Measurements from ENCODE around the gene TRIM69.
A peak's percentile ranks its signal among the peaks of the same experiment; 100 is the strongest.
"Not testable (repeated sequence)": the region's sequence is repeated elsewhere in the genome, so short reads cannot be mapped to it uniquely, and the experiment has no call there.

Gene TRIM69

DNA sequence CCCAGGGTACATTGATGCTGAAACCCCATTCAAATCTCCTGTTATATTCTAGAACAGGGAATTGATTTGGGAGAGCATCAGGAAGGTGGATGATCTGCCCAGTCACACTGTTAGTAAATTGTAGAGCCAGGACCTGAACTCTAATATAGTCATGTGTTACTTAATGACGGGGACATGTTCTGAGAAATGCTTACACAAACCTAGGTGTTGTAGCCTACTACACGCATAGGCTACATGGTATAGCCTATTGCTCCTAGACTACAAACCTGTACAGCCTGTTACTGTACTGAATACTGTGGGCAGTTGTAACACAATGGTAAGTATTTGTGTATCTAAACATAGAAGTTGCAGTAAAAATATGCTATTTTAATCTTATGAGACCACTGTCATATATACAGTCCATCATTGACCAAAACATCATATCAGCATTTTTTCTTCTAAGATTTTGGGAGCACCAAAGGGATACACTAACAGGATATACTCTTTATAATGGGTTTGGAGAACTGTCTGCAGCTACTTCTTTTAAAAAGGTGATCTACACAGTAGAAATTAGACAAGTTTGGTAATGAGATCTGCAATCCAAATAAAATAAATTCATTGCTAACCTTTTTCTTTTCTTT, 19.2 kb upstream of the TRIM69 start:
- DNase-seq: no peak

DNA sequence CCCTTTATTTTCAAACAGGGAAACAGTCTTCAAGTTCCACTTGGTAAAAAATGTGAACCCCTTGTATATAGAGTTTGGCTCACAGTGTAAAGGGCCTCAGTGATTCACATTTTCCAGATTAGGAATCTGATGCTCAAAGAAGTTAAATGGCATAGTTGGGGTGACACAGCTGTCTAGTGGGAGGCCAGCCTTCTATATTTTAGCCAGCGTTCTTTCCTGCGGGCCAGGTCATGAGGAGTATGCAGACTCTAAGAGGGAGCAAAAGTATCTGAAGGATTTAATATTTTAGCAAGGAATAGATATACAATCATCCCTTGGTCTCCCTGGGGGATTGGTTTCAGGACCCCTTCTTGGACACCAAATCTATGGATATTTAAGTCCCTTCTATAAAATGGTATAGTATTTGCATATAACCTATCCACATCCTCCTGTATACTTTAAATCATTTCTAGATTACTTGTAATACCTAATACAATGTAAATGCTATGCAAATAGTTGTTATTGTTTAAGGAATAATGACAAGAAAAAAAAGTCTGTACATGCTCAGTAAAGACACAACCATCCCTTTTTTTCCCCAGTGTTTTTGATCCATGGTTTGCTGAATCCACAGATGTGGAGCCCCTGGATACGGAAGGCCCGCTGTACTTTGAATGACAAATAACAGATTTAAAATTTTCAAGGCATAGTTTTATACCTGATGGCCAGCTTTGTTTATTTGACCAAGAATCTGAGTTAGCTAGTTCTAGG, 18.0 kb upstream of the TRIM69 start:
- DNase-seq: no peak

DNA sequence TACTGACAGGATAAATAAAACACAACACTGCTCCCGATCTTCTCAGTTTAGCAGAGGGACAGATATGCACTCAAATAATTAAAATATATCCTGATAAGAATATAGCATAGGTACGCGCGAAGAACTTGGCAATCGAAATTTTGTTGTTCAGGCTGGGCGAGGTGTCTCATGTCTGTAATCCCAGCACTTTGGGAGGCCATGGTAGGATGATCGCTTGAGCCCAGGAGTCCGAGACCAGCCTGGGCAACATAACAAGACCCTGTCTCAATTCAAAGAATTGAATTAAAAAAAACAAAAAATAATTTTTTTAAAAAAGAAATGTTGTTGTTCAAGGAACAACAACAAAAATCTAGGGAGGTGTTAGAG, 17.4 kb upstream of the TRIM69 start:
- no peak for DNase-seq

DNA sequence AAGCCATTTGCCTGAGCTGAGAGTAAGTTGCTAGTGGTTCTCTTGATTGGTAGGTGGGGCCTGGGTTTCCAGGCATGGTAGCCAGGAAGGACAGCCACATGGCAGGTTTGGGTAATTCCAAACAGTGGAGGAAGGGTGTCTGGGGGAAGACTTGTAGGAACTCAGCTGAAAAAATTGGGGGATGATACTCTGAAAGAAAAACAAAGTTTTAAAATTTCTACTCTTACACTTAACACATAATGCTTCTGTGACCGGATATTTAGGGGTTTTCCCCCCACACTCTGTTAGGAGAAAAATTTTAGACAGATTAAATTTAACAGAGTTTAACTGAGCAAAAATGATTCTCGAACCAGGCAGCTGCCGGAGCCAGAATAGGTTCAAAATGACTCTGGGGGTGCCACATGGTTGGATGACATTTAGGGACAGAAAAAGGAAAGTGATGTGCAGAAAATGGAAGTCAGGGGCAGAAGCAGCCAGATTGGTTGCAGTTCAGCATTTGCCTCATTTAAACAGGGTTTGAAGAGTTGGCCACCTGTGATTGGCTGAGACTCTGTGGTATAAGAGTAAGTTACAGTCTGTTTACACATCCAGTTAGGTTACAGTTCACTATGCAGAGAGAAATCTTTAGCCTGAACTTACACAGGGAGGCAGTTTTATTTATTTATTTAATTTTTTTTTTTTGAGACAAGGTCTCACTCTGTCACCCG, 16.9 kb upstream of the TRIM69 start:
- DNase-seq: no peak

GRCh38 chr15:44720000-44720435, 16.3 kb upstream of the TRIM69 start:
- not testable (repeated sequence) for DNase-seq

DNA sequence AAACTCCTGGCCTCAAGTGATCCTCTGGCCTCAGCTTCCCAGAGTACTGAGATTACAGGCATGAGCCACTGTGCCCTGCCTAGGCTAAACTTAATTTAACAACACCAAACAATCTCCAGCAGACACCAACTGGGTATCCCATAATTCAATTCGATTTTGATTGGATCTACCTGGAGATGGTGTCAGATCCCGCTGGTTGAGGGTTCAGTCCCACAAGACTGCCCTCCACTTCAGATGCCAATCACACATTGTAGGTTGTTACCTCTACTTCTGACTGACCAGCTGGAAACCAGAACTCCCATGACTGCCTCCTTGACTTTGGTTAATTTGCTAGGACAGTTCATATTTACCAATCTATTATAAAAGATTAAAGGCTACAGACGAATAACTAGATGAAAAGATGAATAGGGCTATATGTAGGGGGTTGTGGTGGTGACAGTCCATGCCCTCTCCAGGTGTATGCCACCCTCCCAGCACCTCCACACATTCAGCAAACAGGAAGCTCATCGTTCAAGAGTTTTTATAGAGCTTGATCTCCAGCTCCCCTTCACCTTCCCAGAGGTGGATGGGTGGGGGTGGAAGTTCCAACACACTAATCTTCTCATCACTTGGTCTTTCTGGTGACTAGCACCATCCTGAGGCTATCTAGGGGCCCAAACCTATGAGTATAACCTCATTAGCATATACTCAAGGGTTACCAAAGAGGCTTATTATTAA, 15.7 kb upstream of the TRIM69 start:
- no peak for DNase-seq

DNA sequence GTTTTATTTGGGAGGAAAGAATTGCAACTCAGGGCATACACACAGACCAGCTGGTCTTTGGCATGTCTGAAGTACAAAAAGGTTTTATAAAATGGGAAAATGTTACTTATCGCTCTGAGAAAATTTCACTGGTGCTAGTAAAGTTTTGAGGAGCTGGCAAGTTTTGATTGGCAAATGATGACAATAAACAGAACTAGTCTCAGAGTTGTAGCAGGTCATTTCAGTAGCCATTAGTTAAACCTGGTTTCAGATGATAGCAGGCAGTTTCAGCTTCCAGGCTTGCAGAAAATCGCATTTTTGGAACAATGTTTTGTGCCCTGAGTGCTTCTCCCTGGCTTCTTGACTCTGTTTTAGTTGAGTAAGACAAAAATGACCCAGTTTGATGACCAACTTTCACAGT, 14.3 kb upstream of the TRIM69 start:
- no peak for DNase-seq

- no peak for DNase-seq
These were observed 10.2 kb upstream of the TRIM69 start for GRCh38 chr15:44726136-44726535.

GRCh38 chr15:44726568-44727484, 9.5 kb upstream of the TRIM69 start:
- DNase-seq: peak; percentile 39

- no peak for DNase-seq
These were observed 8.7 kb upstream of the TRIM69 start for GRCh38 chr15:44727485-44728231.

DNA sequence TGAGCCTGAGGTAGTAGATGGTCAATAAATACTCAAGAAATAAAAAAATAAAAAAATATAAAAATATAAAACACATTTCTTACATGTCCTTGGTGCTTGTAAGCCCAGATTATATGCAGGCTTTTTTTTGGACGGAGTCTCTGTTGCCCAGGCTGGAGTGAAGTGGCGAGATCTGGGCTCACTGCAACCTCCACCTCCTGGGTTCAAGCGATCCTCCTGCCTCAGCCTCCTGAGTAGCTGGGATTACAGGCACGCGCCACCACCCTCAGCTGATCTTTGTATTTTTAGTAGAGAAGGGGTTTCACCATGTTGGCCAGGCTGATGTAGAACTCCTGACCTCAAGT, 8.1 kb upstream of the TRIM69 start:
- DNase-seq: not testable (repeated sequence)

- DNase-seq: peak; percentile 98
These were observed 7.5 kb upstream of the TRIM69 start for GRCh38 chr15:44728576-44729407.

DNA sequence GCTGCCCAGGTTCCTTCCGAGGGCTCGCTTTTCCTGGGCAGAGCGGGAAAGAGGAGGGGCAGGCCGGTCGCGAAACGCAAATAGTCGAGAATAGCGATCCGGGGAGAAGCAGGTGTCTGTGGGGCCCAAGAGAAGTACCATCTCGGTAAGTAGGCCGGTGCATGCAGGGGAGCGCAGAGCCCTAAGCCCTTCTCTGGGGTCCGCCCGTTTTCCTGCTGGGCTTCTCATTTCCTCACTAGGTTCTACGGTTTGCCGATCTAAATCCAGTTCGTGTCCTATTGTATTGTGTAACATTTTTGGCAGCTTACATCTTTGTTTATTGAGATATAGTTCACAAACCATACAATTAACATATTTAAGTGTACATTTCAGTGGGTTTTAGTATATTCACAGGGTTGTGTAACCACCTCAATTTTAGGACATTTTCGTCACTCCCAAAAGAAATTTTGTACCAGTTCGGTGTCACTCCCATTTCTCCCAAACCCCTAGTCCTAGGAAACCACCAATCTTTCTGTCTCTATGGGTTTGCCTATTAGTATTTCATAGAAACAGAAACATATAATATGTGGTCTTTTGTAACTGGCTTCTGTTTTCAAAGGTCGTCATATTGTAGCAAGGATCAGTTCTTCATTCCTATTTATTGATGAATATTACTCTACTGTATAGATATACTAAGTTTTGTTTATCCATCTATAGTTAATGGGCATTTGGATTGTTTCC, 6.8 kb upstream of the TRIM69 start:
- peak; percentile 56 for DNase-seq

- DNase-seq: no peak
These were observed 1.4 kb upstream of the TRIM69 start for GRCh38 chr15:44734839-44735481.

- DNase-seq: no peak
These were observed 697 bp upstream of the TRIM69 start for GRCh38 chr15:44735482-44736180.

DNA sequence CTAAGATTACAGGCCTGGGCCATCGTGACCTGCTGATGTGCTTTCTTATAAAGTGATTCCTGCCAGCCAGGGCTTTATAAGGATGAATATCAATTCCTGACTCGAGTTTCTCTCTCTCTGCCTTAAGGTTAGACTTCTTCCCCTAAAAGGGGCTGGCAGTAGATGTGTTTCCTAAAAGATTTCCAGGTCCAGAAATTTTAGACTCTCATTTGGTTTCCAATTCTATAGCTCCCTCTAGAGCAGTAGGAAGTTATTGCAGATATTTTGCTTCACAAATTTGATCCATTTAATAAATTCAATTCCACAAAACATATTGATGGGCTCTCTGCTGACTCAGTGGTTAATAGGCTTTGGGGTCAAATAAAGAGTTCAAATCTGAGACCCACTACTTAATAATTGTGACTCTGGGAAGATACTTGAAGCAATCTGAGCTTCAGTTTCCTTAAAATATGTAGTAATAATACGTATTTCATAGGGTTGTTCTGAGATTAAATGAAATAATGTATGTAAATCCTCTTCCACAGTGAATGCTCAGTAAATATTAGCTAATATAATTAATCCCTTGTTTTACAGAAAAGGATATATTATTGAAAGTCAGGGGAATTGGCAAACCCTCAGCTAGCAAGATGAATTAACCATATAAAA, 2.1 kb downstream of the TRIM69 start:
- no peak for DNase-seq

- not testable (repeated sequence) for DNase-seq
These were observed 3.0 kb downstream of the TRIM69 start for GRCh38 chr15:44739222-44739847.

- not testable (repeated sequence) for DNase-seq
These were observed 7.1 kb downstream of the TRIM69 start for GRCh38 chr15:44743454-44743853.
